K562 (cell line): ENCODE results near the gene CREB5. TPM values are rescaled to one million over a fixed set of nuclear protein-coding genes. Genes with fewer than 3 reads are reported as not detected.

Experiments
- ATAC-seq: fragments of 200-7000 bp; cut with Tn5 transposase; 3 replicates; pipeline ENCODE4 v1.9.1; 2020; ENCODE audit warnings: moderate library complexity
- BruUV-seq: library from RNA; stranded (reverse); fragments of 400-500 nt; replicated peaks from 2 replicates; lab custom pipeline; 2021; lab: Mats Ljungman, UMichigan
- CTCF ChIA-PET: fragments of 300-600 bp; formaldehyde crosslinking; extraction: SDS; loops from one replicate; lab custom pipeline; 2021; ENCODE audit warnings: low intra/inter-chr PET ratio; lab: Yijun Ruan, JAX
- POLR2A ChIA-PET: fragments of 300-600, 350-650 bp; sonication (Branson Sonifier 250); formaldehyde crosslinking; extraction: SDS; loops from one replicate; lab custom pipeline; 2021; ENCODE audit warnings: antibody characterized with exemption, inconsistent platforms; lab: Yijun Ruan, JAX
- DNase-seq, 4 experiments: peaks; one replicate each; pipeline versions ENCODE4 v3.0.0 to v3.0.0-alpha.2; 2011 to 2018; ENCODE audit warnings: low spot score in 3 of 4, mixed read lengths in 3 of 4; ENCODE audit errors: extremely low read depth in 1 of 4
- FAIRE-seq: peaks from 2 replicates; lab custom pipeline; 2011; peaks lifted over from hg19 to GRCh38; lab: Jason Lieb, UNC
- H2AFZ ChIP-seq: 2 replicates; pipeline ENCODE4 v1.6.0; 2011; ENCODE audit warnings: low read depth, low read length, control low read depth, inconsistent platforms
- H3K27ac ChIP-seq: fragments of 200-600 bp; 3 replicates; pipeline ENCODE4 v1.8.0; 2011; ENCODE audit warnings: low read depth, mild to moderate bottlenecking, control low read depth, inconsistent platforms, low read length, moderate library complexity, mixed read lengths; ENCODE audit errors: extremely low read depth
- H3K27me3 ChIP-seq, 2 experiments: fragments of 300-600 bp in 1 of 2; 2 replicates in 1 of 2; 3 replicates in 1 of 2; pipeline versions ENCODE4 v1.6.0 to v1.8.0; 2011; ENCODE audit warnings: inconsistent platforms in 2 of 2, low read length in 2 of 2, mild to moderate bottlenecking in 1 of 2, mixed read lengths in 1 of 2, moderate library complexity in 1 of 2; ENCODE audit not compliant: control insufficient read depth in 2 of 2, insufficient read depth in 2 of 2
- H3K36me3 ChIP-seq: fragments of 300-600 bp; 3 replicates; pipeline ENCODE4 v1.8.0; 2011; ENCODE audit warnings: mild to moderate bottlenecking, low read length, inconsistent platforms; ENCODE audit not compliant: control insufficient read depth, insufficient read depth
- H3K4me1 ChIP-seq, 2 experiments: fragments of 200-600 bp in 1 of 2; replicated peaks in 1 of 2; 2 replicates in 1 of 2; 3 replicates in 1 of 2; pipeline versions ENCODE4 v1.5.1 to v1.8.0; 2011; ENCODE audit warnings: inconsistent platforms in 2 of 2, low read length in 2 of 2, mild to moderate bottlenecking in 1 of 2, mixed read lengths in 1 of 2, moderate library complexity in 1 of 2; ENCODE audit not compliant: control insufficient read depth in 2 of 2, insufficient read depth in 2 of 2
- H3K4me2 ChIP-seq: 2 replicates; pipeline ENCODE4 v1.6.1; 2011; ENCODE audit warnings: low read length, control low read depth, inconsistent platforms, mixed read lengths; ENCODE audit not compliant: insufficient read depth
- H3K4me3 ChIP-seq: fragments of 200-600 bp; sonication (generic), shearing (Covaris generic); 2 replicates; pipeline ENCODE4 v1.5.1; 2016; ENCODE audit warnings: control low read depth, inconsistent platforms
- H3K79me2 ChIP-seq: fragments of 200-600 bp; 3 replicates; pipeline ENCODE4 v1.8.0; 2011; ENCODE audit warnings: low read length, inconsistent platforms; ENCODE audit not compliant: control insufficient read depth, insufficient read depth
- H3K9ac ChIP-seq, 2 experiments: 2 replicates each; pipeline versions ENCODE4 v1.6.0 to v1.6.1; 2011; ENCODE audit warnings: low read depth in 2 of 2, low read length in 2 of 2, control low read depth in 1 of 2, inconsistent platforms in 1 of 2, mild to moderate bottlenecking in 1 of 2, mixed read lengths in 1 of 2; ENCODE audit not compliant: insufficient read depth in 1 of 2
- H3K9me1 ChIP-seq: one replicate; pipeline ENCODE4 v1.6.0; 2011; ENCODE audit warnings: inconsistent platforms, mild to moderate bottlenecking, low read length, moderate library complexity; ENCODE audit not compliant: control insufficient read depth, insufficient read depth
- H3K9me3 ChIP-seq: replicated peaks from 2 replicates; pipeline ENCODE4 v1.5.1; 2011; ENCODE audit warnings: low read depth, low read length, inconsistent platforms; ENCODE audit not compliant: control insufficient read depth, insufficient read depth
- H4K20me1 ChIP-seq: replicated peaks from 2 replicates; pipeline ENCODE4 v1.6.1; 2011; ENCODE audit warnings: low read length, inconsistent platforms, mixed read lengths; ENCODE audit not compliant: control insufficient read depth, insufficient read depth
- DNMT1 ChIP-seq: fragments of 450-650 bp; IDR thresholded peaks from 2 replicates; pipeline ENCODE4 v1.6.1; 2016; ENCODE audit warnings: antibody characterized with exemption, mild to moderate bottlenecking
- JUN ChIP-seq, 2 experiments: sonication (generic) in 1 of 2; formaldehyde crosslinking in 1 of 2; IDR thresholded peaks; 2 replicates each; pipeline versions ENCODE4 v1.6.1 to v1.8.0; 2012 to 2022; ENCODE audit warnings: borderline replicate concordance in 2 of 2, mild to moderate bottlenecking in 2 of 2, improper control_type of control experiment in 1 of 2, low read depth in 1 of 2, low read length in 1 of 2, missing genetic modification reagents in 1 of 2
- L3MBTL2 ChIP-seq: fragments of 450-650 bp; IDR thresholded peaks from 2 replicates; pipeline ENCODE4 v1.6.1; 2016; ENCODE audit warnings: mild to moderate bottlenecking, moderate library complexity
- LCOR ChIP-seq: sonication (generic); formaldehyde crosslinking; IDR thresholded peaks from 2 replicates; pipeline ENCODE4 v1.8.0; 2022; ENCODE audit warnings: mild to moderate bottlenecking, missing genetic modification reagents
- MITF ChIP-seq: IDR thresholded peaks from 2 replicates; pipeline ENCODE4 v1.6.1; 2014; ENCODE audit warnings: antibody characterized with exemption
- POU5F1 ChIP-seq: fragments of 150-350 bp; IDR thresholded peaks from 2 replicates; pipeline ENCODE4 v1.6.1; 2014; ENCODE audit warnings: borderline replicate concordance, low read length, low read depth, mild to moderate bottlenecking; ENCODE audit not compliant: partially characterized antibody
- PPARD ChIP-seq: fragments of 250-450 bp; sonication (Bioruptor Pico); IDR thresholded peaks from 2 replicates; pipeline ENCODE4 v1.8.0; 2022; ENCODE audit warnings: inconsistent platforms, mild to moderate bottlenecking, moderate library complexity
- RAD21 ChIP-seq, 2 experiments: fragments of 250-450 bp in 1 of 2; fragments of 450-650 bp in 1 of 2; sonication (Bioruptor Pico) in 1 of 2; formaldehyde crosslinking in 1 of 2; IDR thresholded peaks in 1 of 2; conservative IDR thresholded peaks in 1 of 2; 2 replicates each; pipeline versions ENCODE4 v1.4.0 to v1.8.0; 2020 to 2022; ENCODE audit warnings: mild to moderate bottlenecking in 2 of 2, moderate library complexity in 1 of 2
- THRB ChIP-seq: fragments of 450-650 bp; formaldehyde crosslinking; conservative IDR thresholded peaks from 2 replicates; pipeline ENCODE4 v1.4.0; 2022; ENCODE audit warnings: mild to moderate bottlenecking, missing genetic modification characterization
- WHSC1 ChIP-seq: IDR thresholded peaks from one replicate; pipeline ENCODE4 v1.6.1; 2012; ENCODE audit warnings: low read length, control low read depth, inconsistent platforms
- ZBED1 ChIP-seq: IDR thresholded peaks from 2 replicates; pipeline ENCODE4 v1.6.1; 2014
- ZNF431 ChIP-seq: sonication (generic); formaldehyde crosslinking; IDR thresholded peaks from 2 replicates; pipeline ENCODE4 v1.8.0; 2022; ENCODE audit warnings: mild to moderate bottlenecking, missing genetic modification reagents
- ZNF436 ChIP-seq: fragments of 250-450, 450-650 bp; sonication (Bioruptor Pico); formaldehyde crosslinking; IDR thresholded peaks from 2 replicates; pipeline ENCODE4 v1.7.0; 2020; ENCODE audit warnings: mild to moderate bottlenecking
- WGBS: fragments of 100-300 bp; shearing (Covaris generic); methylation state at CpG from one replicate; pipeline ENCODE4 v1.1.6; 2016; ENCODE audit warnings: low coverage, mixed read lengths; ENCODE audit not compliant: insufficient coverage; ENCODE audit errors: missing lambda C conversion rate; 5-methylcytosine and 5-hydroxymethylcytosine counted together
- in situ Hi-C: fragments of 300-500 bp; cut with MboI; formaldehyde crosslinking; loops from 4 replicates; pipeline ENCODE4 v1.15.0; 2018; ENCODE audit warnings: inconsistent platforms, mixed read lengths
- intact Hi-C: fragments of 100-400 bp; cut with micrococcal nuclease; formaldehyde crosslinking; loops from 2 replicates; pipeline ENCODE4 v1.14.2; 2022
- polyA plus RNA-seq, 8 experiments: library from polyadenylated mRNA; depleted of rRNA in 4 of 8; stranded (reverse) in 5 of 8; unstranded in 3 of 8; fragments of >200 nt; fragmentation: Nextera tagmentation in 2 of 8; fragmentation: Illumina TruSeq in 1 of 8; extraction: Ambion mirVana in 2 of 8; extraction: Trizol in 1 of 8; gene quantifications; 2 replicates each; pipeline versions ENCODE4 v1.2.1 to v1.2.3, GENCODE V29; 2011 to 2014; ENCODE audit warnings: inconsistent platforms in 1 of 8, missing spikeins in 1 of 8
- total RNA-seq, 7 experiments: library from RNA; depleted of rRNA in 6 of 7; stranded (reverse); fragments of >200 nt in 6 of 7; fragmentation: Illumina TruSeq in 2 of 7; extraction: Trizol in 2 of 7; gene quantifications; 2 replicates each; pipeline versions ENCODE4 v1.2.1 to v1.2.3, GENCODE V29; 2011 to 2021; ENCODE audit warnings: low replicate concordance in 1 of 7
- TF ChIP-seq, protein P1 (sequence below), 2 experiments: fragments of 450-650 bp; conservative IDR thresholded peaks; 2 replicates each; pipeline ENCODE4 v1.6.1; 2017; ENCODE audit warnings: mild to moderate bottlenecking in 2 of 2, moderate library complexity in 2 of 2
- TF ChIP-seq, protein P2 (sequence below): fragments of 250-450 bp; sonication (Bioruptor Pico); IDR thresholded peaks from 2 replicates; pipeline ENCODE4 v1.4.0; 2020; ENCODE audit warnings: mild to moderate bottlenecking, moderate library complexity

Gene CREB5
- total and polyA plus RNA-seq, 9 of the 15 experiments (the other 6 are each of a cell fraction or from before 2014, with no cell fraction given) = 0.33 to 6.4 (median 1.8) TPM

GRCh38 chr7:28371846-28372245 lies 40.5 kb upstream of the CREB5 start:
- no peak for FAIRE-seq
- POLR2A ChIA-PET = no interaction called here
- H3K4me3 ChIP-seq = no peak overlapping the region
- H3K79me2 ChIP-seq = no peaks in the 10 kb centered on the region
- 0 out of 5 replicates have a peak, but pooled peaks cover 0 to 3% of the 10 kb centered on the region in 2 experiments for H3K27me3 ChIP-seq
- in situ Hi-C loops (no loop called here), intact Hi-C loops (no loop called here)
- H3K9ac ChIP-seq = no peak overlapping the region
- no peak for ATAC-seq
- no peak for DNase-seq
- no peaks in the 10 kb centered on the region for H3K36me3 ChIP-seq
- BruUV-seq = no TSS peak
- CTCF ChIA-PET = no interaction called here
- H3K9me1 ChIP-seq = no peaks in the 10 kb centered on the region
- peaks cover 3% of the 10 kb centered on the region; the same call in 1 of the 2 replicates for H4K20me1 ChIP-seq
- 1% methylated on average over 7 of the region's 7 CpGs for WGBS
- H3K4me2 ChIP-seq = no peak overlapping the region
- no peaks in the 10 kb centered on the region for H3K9me3 ChIP-seq
- no peak overlapping the region for H2AFZ ChIP-seq
- H3K27ac ChIP-seq = no peak overlapping the region
- H3K4me1 ChIP-seq = no peaks in the 10 kb centered on the region
- TF ChIP-seq ZNF431 (no peak), MITF (no peak), DNMT1 (no peak), PPARD (CRISPR knock-in tag) (no peak), POU5F1 (no peak), LCOR (no peak), L3MBTL2 (no peak), ZBED1 (no peak), THRB (CRISPR knock-in tag) (no peak), RAD21 (CRISPR knock-in tag; conservative IDR thresholded peaks at IDR 0.05 in 1 of 2, IDR thresholded peaks at IDR 0.05 in 1 of 2) (no peak), JUN (IDR thresholded peaks at IDR 0.05; ENCODE audit: borderline replicate concordance, low read depth, low read length) (no peak), JUN (CRISPR knock-in tag; IDR thresholded peaks at IDR 0.05; ENCODE audit: borderline replicate concordance) (no peak), WHSC1 (no peak), ZNF436 (CRISPR knock-in tag) (no peak)
- TF ChIP-seq, protein P1, sequence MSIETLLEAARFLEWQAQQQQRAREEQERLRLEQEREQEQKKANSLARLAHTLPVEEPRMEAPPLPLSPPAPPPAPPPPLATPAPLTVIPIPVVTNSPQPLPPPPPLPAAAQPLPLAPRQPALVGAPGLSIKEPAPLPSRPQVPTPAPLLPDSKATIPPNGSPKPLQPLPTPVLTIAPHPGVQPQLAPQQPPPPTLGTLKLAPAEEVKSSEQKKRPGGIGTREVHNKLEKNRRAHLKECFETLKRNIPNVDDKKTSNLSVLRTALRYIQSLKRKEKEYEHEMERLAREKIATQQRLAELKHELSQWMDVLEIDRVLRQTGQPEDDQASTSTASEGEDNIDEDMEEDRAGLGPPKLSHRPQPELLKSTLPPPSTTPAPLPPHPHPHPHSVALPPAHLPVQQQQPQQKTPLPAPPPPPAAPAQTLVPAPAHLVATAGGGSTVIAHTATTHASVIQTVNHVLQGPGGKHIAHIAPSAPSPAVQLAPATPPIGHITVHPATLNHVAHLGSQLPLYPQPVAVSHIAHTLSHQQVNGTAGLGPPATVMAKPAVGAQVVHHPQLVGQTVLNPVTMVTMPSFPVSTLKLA (conservative IDR thresholded peaks at IDR 0.05) = no peak
- TF ChIP-seq, protein P2, sequence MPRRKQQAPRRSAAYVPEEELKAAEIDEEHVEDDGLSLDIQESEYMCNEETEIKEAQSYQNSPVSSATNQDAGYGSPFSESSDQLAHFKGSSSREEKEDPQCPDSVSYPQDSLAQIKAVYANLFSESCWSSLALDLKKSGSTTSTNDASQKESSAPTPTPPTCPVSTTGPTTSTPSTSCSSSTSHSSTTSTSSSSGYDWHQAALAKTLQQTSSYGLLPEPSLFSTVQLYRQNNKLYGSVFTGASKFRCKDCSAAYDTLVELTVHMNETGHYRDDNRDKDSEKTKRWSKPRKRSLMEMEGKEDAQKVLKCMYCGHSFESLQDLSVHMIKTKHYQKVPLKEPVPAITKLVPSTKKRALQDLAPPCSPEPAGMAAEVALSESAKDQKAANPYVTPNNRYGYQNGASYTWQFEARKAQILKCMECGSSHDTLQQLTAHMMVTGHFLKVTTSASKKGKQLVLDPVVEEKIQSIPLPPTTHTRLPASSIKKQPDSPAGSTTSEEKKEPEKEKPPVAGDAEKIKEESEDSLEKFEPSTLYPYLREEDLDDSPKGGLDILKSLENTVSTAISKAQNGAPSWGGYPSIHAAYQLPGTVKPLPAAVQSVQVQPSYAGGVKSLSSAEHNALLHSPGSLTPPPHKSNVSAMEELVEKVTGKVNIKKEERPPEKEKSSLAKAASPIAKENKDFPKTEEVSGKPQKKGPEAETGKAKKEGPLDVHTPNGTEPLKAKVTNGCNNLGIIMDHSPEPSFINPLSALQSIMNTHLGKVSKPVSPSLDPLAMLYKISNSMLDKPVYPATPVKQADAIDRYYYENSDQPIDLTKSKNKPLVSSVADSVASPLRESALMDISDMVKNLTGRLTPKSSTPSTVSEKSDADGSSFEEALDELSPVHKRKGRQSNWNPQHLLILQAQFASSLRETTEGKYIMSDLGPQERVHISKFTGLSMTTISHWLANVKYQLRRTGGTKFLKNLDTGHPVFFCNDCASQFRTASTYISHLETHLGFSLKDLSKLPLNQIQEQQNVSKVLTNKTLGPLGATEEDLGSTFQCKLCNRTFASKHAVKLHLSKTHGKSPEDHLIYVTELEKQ (CRISPR knock-in tag) = no peak
